RCC 7860 (cell line): Measurements from ENCODE around the gene CDKN2B.
"Not testable (repeated sequence)": the region's sequence is repeated elsewhere in the genome, so short reads cannot be mapped to it uniquely, and the experiment has no call there.

ENCODE experiments used
- DNase-seq: peaks from one replicate; pipeline ENCODE4 v3.0.0-alpha.2; 2015; ENCODE audit warnings: low spot score
- FAIRE-seq: peaks from 2 replicates; lab custom pipeline; 2012; peaks lifted over from hg19 to GRCh38; lab: Jason Lieb, UNC

Gene CDKN2B, protein sequence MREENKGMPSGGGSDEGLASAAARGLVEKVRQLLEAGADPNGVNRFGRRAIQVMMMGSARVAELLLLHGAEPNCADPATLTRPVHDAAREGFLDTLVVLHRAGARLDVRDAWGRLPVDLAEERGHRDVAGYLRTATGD

DNA sequence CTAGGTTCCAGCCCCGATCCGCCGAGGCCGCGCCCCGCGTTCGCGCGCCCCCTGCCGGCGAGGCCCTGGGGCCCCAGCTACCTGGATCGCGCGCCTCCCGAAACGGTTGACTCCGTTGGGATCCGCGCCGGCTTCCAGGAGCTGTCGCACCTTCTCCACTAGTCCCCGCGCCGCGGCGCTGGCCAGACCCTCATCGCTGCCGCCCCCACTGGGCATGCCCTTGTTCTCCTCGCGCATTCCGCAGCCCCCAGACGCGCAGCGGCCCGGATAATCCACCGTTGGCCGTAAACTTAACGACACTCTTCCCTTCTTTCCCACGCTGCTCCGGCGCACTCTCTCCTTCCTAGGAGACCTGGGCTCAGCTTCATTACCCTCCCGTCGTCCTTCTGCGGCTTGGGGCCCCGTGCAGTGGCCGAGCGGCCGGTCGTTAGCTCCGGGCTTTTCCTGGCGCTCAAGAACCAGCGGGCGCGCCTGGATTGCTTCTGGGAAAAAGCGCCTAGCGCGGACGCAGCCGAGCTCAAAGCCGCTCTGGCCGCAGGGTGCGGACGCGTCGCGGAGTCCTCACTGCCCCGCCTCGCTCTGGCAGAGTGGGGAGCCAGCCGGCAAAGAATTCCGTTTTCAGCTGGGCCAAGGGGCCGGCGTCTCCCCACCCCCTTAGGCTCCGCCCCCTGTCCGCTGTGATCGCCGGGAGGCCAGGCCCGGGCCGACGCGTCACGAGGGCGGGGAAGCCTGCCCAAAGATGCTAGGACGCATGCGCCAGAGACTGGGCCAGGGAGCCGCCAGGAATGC is at the start of gene CDKN2B:
TSS of gene CDKN2B (minus strand) at position 589 of the 789 bp plus-strand sequence. CDS start at position 237, 352 bp downstream.
- no peak for DNase-seq
- FAIRE-seq, result no peak

DNA sequence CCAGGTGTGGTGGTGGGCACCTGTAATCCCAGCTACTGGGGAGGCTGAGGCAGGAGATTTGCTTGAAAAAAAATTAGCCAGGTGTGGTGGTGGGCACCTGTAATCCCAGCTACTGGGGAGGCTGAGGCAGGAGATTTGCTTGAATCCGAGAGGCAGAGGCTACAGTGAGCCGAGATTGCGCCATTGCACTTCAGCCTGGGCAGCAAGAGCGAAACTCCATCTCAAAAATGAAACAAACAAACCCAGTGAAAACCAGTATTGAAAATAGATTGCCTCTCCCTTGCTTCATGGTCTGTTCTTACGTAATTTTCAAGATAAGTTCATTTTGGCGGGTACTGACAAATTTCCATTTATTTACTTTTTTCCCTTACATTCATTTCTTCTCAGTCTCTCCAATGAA is 48.9 kb upstream of the CDKN2B start:
- DNase-seq, FAIRE-seq: not testable (repeated sequence)

DNA sequence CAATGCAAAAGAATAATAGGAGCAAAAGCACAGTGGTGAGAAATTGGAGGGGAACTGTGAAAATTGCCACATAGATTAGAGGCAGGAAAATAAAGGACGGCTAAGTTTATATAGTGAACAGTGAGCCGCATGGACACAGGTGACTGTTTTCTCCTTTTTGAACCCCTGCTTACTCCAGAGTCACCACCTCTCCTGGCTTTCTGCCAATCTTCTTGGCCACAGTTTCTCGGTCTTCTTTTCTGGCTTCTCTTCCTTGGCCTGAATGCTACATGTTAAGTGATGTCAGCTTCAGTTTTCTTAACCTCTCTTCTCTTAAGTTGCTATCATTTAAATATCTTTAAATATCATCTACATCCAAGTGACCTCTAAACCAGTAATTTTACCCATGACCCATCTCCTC is 47.3 kb upstream of the CDKN2B start:
- DNase-seq (no peak), FAIRE-seq (no peak)

DNA sequence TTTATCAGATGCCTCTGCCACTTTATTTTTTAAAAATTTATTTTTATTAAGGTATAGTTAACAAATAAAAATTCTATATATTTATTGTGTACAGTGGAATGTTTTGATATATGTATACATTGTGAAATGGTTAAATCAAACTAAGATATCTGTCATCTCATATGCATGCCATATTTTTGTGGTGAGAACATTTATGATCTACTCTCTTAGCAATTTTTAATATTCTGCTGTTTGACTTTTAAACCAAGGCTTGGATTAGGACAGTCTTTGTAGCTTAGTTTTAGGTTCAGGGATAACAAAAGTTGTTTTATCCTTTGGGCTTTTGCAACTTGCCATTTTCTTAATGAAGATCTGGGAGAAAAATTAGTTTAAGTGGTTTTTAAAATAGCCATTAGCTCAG is 46.0 kb upstream of the CDKN2B start:
- FAIRE-seq, result no peak
- DNase-seq, result no peak

DNA sequence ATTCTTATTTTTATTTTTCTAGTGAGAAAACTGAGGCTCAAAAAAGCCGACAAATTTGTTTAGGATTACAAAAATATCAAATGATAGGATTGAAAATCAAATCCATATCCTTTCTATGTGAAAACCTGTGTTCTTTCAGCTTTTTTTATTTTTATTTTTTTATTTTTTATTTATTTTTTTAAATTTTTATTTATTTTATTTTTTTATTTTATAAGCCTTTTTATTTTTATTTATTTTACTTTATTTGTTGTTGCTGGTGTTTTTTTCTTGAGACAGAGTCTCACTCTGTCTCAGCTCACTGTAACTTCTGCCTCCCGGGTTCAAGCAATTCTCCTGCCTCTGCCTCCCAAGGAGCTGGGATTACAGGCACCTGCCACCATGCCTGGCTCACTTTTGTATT is 45.4 kb upstream of the CDKN2B start:
- FAIRE-seq (no peak), DNase-seq (no peak)

DNA sequence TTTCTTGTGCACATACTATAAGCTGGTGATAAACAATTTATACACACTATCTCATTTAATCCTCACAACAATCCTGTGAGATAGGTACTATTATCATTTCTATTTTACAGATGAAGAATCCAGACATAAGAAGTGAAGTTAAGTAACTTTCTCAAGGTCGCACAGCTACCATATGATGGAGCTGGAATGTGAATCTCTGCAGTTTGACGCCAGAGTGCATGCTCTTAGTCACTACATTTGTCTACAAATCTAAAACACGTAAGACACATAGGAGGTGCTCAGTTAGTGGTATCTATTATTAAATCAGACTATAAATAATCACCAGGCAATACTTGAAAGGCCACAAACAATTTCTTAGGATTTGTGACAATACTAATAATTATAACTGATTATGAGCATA is 45.0 kb upstream of the CDKN2B start:
- FAIRE-seq (no peak), DNase-seq (no peak)

DNA sequence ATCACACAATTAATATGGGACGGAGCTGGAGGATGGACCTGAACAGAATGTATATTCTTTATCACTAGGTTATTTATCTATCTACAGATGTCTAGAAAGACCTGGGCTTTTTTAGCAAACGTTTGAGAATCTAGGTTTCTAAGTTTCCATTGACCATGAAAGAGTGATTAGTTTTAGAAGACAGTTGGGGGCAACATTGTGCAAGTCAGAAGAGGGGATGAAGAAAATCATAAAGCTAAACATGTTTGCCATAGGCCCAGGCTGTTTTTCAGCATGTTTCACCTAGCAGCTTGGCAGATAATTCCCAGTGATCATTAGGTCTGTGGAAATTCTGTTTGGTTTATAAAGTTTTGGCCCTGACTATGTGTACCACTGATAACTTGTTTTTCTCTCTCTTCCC is 44.1 kb upstream of the CDKN2B start:
- DNase-seq, result no peak
- FAIRE-seq, result no peak

DNA sequence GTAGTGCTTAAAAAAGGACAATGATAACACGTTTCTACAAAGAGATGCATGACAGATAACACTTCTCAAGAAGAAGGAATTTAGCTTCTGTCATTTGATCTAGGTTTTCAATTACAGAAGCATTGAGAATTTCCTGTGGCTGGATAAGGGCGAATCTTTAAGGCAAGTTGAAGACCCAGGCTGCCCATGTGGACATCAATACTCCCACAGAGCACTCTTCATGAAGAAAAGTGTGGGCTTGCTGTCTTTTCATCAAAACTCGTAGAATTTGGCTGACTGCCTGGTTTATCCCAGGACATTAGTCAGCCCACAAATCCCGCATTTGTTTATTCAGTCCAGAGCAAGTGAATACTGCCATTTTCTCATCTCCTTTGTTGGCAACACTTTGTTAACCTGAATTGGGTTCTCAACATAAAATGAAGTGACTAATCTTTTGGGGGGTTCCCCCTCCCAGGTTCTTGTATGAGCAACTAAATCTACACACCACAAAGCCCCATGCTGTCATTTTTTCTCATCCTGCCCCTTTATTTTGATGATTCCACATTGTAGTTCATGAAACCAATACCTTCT is 43.4 kb upstream of the CDKN2B start:
- FAIRE-seq (no peak), DNase-seq (no peak)

DNA sequence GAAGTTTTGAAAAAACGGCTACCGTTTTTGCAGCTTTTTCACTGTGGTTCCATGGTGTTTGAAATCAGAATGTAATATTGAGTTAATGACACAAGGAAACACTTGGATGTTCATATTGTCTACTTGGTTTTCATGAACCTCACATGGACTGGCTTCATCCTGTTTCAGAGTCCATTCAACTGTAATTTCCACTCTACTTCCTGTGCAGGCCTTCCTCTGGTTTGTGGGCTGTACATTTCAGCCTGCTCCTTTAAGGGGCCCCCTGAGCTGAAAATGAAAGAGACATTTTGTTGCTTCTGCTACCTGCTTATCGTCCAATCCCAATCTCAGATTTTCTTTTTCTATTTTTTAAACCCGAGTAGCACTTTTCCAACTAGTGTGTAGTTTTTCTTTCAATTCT is 41.8 kb upstream of the CDKN2B start:
- DNase-seq, result no peak
- no peak for FAIRE-seq

DNA sequence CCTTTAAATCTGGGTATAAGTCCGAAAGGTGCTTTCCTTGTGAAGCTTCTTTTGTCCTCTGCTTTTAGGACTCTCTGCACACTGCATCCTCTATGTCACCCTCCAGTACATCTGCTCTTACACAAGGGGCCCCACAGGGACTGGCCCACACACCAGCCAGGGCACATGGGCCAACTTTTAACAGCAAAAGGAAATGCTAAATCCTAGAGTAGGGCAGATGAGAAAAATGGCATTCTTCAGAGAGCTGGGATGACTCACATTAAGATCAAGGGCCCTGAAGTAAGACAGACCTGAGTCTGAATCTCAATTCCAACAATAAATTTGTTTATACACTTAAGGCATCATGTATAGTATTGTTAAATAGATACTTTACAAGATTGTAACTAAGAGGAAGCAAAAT is 40.3 kb upstream of the CDKN2B start:
- FAIRE-seq, result no peak
- DNase-seq, result no peak

DNA sequence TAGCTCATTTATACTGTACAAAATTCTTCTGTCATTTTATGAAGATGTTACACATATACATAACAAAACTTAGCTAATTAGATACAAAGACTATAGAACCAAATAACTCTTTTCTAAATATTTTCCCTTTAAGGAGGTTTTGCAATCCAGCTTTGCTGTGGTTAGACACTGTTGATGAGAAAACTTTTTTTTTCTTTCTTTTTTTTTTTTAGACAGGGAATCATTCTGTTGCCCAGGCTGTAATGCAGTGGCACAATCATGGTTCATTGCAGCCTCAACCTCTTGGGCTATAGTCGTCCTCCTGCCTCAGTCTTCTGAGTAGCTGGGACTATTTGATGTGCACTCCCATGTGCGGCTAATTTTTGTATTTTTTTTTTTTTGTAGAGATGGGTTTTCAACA is 38.5 kb upstream of the CDKN2B start:
- DNase-seq (no peak), FAIRE-seq (no peak)

DNA sequence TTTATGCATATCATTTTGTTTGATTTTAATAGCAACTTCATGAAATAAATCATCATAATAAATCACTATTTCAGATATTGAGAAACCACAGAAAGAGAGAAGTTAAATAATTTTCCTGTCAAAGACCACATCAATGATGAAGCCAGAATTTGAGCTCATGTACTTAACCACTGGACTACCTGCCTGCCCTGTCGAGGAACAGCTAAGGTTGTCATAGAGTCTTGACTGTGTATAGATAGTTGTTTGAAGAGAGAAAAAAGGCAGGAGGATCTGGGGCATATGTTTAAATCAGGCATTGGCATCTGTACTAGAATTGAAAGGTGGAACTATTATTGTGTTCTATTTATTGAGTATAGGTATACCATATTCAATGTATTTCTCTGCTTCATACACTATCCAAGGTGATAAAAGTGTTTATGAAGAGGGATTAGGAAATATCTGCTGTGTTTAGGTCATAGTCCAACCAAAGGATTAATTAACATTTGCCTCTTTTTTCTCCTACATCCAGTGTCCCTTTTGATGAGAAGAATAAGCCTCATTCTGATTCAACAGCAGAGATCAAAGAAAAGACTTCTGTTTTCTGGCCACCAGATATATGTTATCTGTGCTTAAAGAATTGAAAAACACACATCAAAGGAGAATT is 37.3 kb upstream of the CDKN2B start:
- DNase-seq (no peak), FAIRE-seq (no peak)

DNA sequence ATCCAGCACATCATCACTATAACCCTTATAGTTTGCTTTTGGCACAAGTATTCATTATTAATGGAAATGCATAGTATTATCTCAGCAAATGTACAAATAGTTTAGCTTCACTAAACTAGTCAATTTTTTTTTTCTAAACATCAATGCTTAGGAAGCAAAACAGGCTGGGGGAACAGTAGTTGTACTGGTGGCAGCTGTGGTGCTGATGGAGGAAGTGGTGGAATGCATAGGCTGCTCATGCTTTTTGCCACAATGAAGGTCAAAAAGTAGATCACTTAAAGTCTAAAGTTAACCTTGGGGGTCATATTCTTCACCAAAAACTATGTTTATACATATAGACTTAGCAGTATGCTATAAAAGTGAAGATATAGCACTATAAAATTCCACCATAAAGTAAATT is 36.3 kb upstream of the CDKN2B start:
- FAIRE-seq (no peak), DNase-seq (no peak)

DNA sequence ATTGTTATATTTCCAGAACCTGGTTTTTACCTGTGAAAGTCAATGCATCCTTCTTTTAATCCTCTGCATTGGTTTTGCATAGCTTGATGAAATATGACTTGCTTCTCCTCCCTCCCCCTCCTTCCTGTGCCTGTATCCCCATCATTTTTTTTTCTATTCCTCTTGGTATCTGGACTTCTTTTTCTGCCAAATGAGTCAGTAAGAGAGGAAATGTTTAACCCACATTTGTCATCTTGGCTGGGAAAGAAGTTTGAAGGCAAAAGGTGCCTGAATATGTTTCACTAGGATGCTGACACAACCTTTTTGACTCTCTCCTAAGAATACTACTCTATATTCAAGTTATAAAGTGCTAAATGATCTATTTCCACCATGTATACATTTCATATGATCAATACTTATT is 35.5 kb upstream of the CDKN2B start:
- no peak for FAIRE-seq
- no peak for DNase-seq

DNA sequence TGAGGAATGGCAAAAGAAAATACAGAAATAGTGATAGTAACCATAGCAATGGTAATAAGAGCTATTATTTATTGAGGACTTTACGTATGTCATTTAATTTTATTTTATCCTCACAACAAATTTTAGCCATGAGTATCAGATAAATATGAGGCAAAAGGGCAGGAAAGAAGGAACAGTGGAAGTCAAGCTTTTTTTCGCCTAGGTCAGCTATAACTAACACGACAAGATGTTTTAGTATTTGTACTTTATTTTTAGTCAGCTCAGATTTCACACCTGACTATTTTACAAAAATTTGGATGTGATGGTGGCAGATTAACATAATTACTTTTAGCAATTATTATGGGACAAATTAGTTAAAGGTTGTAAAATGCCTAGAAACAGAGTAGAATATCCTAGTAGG is 34.8 kb upstream of the CDKN2B start:
- DNase-seq, result no peak
- no peak for FAIRE-seq

DNA sequence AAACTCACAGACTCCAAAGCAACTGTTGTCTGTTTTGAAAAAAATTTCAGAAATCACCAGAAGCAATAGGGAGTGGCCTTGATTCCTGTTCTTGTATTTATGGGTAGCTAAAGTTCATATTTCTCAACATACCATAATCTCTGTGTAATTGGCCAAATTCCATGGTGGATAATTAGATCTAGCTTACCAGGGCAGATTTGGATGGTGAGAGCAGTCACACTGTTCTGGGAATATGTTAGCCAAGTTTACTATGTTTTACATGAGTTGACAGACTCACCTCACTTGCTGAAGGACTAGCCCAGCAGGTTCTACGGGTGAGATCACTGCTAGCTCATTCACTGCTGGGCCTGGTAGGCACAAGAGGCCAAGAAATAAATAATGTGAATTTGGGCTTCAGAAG is 32.7 kb upstream of the CDKN2B start:
- no peak for FAIRE-seq
- no peak for DNase-seq

DNA sequence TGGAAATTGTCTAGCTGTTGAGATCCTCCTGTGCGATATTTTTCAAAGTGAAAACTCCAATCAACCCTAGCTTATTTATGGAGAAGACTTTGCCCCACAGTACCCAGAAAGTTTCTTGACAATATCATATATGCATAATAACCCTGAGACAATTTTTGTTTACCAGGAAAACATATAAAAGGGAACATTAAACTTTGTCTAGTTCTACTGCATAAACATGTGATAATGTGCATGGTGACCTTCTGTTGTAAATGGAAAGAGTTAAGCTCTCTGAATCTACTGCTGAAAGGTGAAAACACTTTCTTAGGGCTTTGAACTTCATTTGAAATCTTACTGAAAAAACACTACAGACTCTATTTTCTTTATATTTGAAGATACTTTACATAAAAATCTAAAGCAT is 32.2 kb upstream of the CDKN2B start:
- DNase-seq, result no peak
- no peak for FAIRE-seq

DNA sequence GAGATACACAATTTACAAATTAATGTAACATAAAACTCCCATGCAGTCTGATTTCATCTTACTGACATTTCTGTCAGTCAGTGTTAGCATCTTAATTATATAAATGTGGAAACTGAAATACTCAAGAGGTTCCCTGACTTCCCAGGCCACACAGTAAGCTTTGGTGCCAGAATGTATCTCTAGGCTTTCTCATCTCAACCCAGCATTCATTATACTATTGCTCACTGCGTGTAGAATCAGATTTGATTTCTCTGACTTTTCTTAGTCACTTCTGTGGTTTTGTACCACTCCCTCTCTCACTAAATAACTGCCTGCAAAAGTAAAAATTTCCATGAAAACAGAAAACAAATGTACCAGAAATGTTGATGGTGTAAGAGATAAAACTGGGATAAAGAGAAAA is 31.7 kb upstream of the CDKN2B start:
- no peak for FAIRE-seq
- DNase-seq, result no peak

DNA sequence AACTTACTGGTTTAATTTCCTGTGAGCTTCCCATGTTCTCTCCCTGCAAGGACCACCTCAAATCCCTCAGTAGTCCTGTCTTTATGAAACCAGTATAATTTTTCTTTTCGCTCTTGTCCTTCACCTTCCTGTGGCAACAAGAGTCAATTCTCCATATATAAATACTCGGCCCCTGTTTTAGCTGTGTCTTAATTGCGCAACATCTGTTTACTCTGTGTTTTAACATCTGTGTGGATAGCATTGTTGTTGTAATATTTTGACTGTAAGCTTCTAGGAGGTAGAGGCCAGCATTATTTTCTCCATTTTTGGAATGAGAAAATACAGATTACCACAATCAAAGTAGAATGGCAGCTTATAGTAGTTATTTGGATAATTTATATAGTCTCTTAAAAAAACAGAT is 30.2 kb upstream of the CDKN2B start:
- FAIRE-seq (no peak), DNase-seq (no peak)

DNA sequence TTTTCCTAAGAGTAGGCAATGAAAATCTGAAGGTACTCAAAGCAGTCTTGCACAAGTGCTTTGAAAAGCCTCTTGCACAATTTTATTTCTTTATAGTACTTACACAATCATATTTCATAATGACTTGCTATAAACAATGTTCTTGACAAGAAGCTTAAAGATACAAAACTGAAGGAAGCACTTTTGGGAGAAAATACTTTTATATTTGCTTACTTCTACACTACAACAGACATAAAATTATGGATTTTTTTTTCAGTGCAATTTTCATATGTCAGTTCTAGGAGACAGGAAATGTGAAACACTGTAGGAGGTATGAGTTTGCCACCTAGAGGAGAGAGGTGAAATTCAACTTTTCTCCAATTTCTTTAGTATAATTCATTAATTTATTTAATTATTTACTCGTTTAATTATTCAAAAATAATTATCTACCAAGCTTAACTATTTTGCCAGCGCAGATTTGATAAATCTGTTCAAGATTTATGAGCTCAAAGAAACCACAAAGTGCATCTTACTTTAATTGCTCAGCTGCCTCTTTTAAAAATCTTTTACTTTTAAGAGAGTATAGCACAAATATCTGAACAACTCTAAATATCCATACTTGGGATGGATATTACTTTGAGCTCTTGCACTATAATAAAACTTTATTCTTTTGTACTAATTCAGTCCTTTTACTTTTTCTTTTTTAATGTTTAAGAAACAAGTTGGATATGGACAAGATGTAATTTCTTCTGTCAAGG is 29.0 kb upstream of the CDKN2B start:
- DNase-seq (no peak), FAIRE-seq (no peak)

DNA sequence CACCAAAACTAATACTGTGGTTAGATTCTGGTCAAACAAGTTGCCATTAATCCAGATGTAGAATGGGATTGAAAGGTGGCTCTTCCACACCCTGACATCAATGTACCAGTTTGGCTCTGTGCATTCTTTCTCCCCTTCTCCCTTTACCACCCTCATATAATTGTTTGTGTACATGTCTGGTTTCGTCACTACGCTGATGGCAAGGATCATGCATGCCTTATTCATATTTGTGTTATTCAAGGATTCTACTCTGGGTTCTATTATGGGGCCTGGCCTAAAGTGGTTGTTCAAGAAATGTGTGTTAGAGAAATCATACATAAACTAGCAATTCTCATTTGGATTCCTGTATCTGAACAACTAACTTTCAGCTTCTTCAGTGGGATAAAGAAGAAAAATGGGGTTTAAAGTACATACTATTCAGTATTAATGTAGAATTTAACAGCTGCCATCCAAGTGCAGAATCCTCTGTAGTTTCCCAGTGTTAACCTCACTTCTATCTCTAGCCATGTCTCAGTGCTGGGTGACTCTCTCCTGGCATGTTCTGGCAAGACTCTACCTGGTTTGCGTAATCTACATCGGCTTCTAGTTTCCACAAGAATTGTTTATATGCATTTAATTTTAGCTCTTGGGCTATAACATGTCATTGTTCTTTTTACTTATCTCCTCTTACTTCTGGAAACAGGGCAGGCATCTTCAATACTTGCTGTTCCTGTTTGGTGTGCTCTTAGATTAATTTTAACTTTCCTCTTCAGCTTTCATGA is 27.9 kb upstream of the CDKN2B start:
- FAIRE-seq, result no peak
- DNase-seq, result no peak
